ENCODE measurements around the gene SDCCAG8. TPM values are rescaled to one million over a fixed set of nuclear protein-coding genes. Genes with fewer than 3 reads are reported as not detected.

The SDCCAG8 gene
- total RNA-seq, 1 experiment from 2014 or later: 14.0 TPM

GRCh38 chr1:243236604-243237252 lies 19.1 kb upstream of the SDCCAG8 start:
- 0 out of 2 replicates have a peak, but pooled peaks cover 2% of the 10 kb centered on the region for H3K36me3 ChIP-seq (ENCODE audit: control insufficient read depth, insufficient read depth, low read length)
- ChIA-PET CTCF (interaction anchor here (0.6 kb wide), 1 partner anchor 666 kb away, joined by 3 read pairs; no protein-coding TSS in a partner anchor), POLR2A (interaction anchor here (0.7 kb wide), 1 partner anchor 50 kb away, joined by 4 read pairs; no protein-coding TSS in a partner anchor)
- intact Hi-C loops (cut with micrococcal nuclease; ENCODE audit: unreplicated experiment) (no loop called here), in situ Hi-C loops (cut with HindIII; ENCODE audit: low pct_unique_long_range_greater_than_20kb, low sequenced_read_pairs) (no loop called here)
- no peak for DNase-seq (ENCODE audit: low read depth, low spot score)
- no TSS peak for BruUV-seq (replicated peaks)
- no peaks in the 10 kb centered on the region for H3K27me3 ChIP-seq (ENCODE audit: control insufficient read depth, insufficient read depth, low read length)
- no peak for ATAC-seq
- TF ChIP-seq CTCF (IDR thresholded peaks at IDR 0.05) (no peak), POLR2AphosphoS5 (IDR thresholded peaks at IDR 0.05; ENCODE audit: low read depth, low read length) (no peak), SIN3A (IDR thresholded peaks at IDR 0.05; ENCODE audit: borderline replicate concordance, insufficient read depth, low read depth, low read length) (no peak), TCF7L2 (IDR thresholded peaks at IDR 0.05; ENCODE audit: low read depth, low read length) (no peak), REST (IDR thresholded peaks at IDR 0.05; ENCODE audit: insufficient read depth in 1 of 2, low read depth in 2 of 2, low read length in 1 of 2) (no peak)
- peaks cover 4% of the 10 kb centered on the region; the same call in 1 of the 2 replicates for H3K4me1 ChIP-seq (ENCODE audit: control insufficient read depth, insufficient read depth, low read length)
- H3K27ac ChIP-seq (ENCODE audit: low read length): peak overlapping the region; percentile 18; the same call in 1 of the 2 replicates
- peaks cover 25% of the 10 kb centered on the region; the same call in 1 of the 2 replicates for H3K9me3 ChIP-seq (ENCODE audit: control insufficient read depth, insufficient read depth, low read depth, low read length)
- no peak overlapping the region for H3K4me3 ChIP-seq (ENCODE audit: low read depth in 2 of 2, low read length in 2 of 2)

- H3K9me3 ChIP-seq (ENCODE audit: control insufficient read depth, insufficient read depth, low read depth, low read length): no peaks in the 10 kb centered on the region
- TF ChIP-seq SIN3A (IDR thresholded peaks at IDR 0.05; ENCODE audit: borderline replicate concordance, insufficient read depth, low read depth, low read length) (no peak), POLR2AphosphoS5 (IDR thresholded peaks at IDR 0.05; ENCODE audit: low read depth, low read length) (no peak), CTCF (IDR thresholded peaks at IDR 0.05) (no peak), TCF7L2 (IDR thresholded peaks at IDR 0.05; ENCODE audit: low read depth, low read length) (no peak), REST (IDR thresholded peaks at IDR 0.05; ENCODE audit: insufficient read depth in 1 of 2, low read depth in 2 of 2, low read length in 1 of 2) (no peak)
- in situ Hi-C loops (cut with HindIII; ENCODE audit: low pct_unique_long_range_greater_than_20kb, low sequenced_read_pairs) (no loop called here), intact Hi-C loops (cut with micrococcal nuclease; ENCODE audit: unreplicated experiment) (no loop called here)
- no peaks in the 10 kb centered on the region for H3K36me3 ChIP-seq (ENCODE audit: control insufficient read depth, insufficient read depth, low read length)
- no peaks in the 10 kb centered on the region for H3K27me3 ChIP-seq (ENCODE audit: control insufficient read depth, insufficient read depth, low read length)
- no peak overlapping the region for H3K4me3 ChIP-seq (ENCODE audit: low read depth in 2 of 2, low read length in 2 of 2)
- ChIA-PET POLR2A (no interaction called here), CTCF (no interaction called here)
- no peak for DNase-seq (ENCODE audit: low read depth, low spot score)
- no TSS peak for BruUV-seq (replicated peaks)
- no peak overlapping the region for H3K27ac ChIP-seq (ENCODE audit: low read length)
- peaks cover 11% of the 10 kb centered on the region; the same call in 1 of the 2 replicates for H3K4me1 ChIP-seq (ENCODE audit: control insufficient read depth, insufficient read depth, low read length)
- no peak for ATAC-seq
These were observed 11.4 kb upstream of the SDCCAG8 start for GRCh38 chr1:243244432-243244841.
